ENCODE measurements around the gene TBC1D22B. TPM values are rescaled to one million over a fixed set of nuclear protein-coding genes. Genes with fewer than 3 reads are reported as not detected.

The TBC1D22B gene
- total RNA-seq, 4 donors from 2014 or later: 14.8 to 19.6 (median 17.6) TPM

DNA sequence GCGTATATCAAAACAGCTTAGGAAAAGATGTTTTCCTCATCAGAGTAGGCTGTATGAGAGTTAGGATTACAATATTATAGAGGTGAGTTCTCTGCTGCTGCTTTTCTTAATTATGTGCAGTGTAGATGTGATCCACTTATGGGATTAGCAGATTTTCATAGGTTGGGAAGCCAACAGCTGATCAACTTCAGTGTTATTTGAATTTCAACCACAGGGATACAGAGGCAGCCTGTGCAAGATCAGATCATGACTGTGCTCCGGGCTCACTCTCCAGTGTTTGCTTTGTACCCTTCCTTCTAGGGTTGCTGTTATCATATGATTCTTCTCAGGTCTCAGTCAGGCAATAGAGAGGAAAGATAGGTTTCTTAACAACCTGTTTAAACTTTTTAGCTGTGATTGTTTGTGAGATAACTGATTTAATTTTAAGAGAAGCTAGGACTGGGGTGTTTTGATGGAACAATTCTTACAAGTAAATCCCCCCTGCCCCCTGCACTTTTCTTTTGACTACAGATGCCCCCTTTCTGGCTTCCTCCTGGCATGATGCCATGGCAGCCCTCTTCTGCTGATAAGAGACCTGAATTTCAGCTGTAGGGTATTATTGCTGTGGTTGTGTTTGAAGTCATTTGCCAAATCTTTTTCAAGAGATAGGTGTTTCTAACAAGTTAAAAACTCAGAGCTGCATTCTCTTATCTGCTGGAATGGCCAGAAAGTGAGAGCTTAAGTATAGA, 104.7 kb downstream of the TBC1D22B start:
- TF ChIP-seq, protein P1, sequence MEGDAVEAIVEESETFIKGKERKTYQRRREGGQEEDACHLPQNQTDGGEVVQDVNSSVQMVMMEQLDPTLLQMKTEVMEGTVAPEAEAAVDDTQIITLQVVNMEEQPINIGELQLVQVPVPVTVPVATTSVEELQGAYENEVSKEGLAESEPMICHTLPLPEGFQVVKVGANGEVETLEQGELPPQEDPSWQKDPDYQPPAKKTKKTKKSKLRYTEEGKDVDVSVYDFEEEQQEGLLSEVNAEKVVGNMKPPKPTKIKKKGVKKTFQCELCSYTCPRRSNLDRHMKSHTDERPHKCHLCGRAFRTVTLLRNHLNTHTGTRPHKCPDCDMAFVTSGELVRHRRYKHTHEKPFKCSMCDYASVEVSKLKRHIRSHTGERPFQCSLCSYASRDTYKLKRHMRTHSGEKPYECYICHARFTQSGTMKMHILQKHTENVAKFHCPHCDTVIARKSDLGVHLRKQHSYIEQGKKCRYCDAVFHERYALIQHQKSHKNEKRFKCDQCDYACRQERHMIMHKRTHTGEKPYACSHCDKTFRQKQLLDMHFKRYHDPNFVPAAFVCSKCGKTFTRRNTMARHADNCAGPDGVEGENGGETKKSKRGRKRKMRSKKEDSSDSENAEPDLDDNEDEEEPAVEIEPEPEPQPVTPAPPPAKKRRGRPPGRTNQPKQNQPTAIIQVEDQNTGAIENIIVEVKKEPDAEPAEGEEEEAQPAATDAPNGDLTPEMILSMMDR (IDR thresholded peaks at IDR 0.05): no peak
- no peak for TF ChIP-seq POLR2A (IDR thresholded peaks at IDR 0.05)
- 81 to 86% methylated on average over 2 of the region's 2 CpGs for WGBS, 2 donors
- no peak for DNase-seq (ENCODE audit: low spot score in 2 of 2)
- intact Hi-C loops (cut with DNase I; ENCODE audit: low total_unique reads): no loop called here
- no peak overlapping the region for H3K4me3 ChIP-seq (ENCODE audit: low read depth, poor library complexity, severe bottlenecking)

DNA sequence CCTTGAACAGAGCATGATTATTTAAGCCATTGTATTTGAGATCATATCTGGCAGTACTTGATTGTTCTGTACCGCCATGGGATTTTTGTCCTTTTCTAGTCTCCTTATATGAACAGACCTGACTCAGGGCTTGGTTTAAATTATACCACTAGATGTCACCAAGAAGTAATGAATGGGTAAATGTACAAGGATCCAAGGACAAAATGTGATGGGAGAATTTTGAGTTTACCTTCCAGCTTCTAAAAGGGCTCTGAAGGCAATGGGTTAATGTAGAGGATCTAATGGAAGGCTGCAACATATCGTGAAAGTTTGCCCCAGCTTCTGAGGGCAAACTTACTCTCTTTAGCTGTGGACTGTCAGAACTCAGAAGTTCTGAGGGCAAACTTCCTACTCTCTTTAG, 108.2 kb downstream of the TBC1D22B start:
- 44 to 56% methylated on average over 2 of the region's 2 CpGs for WGBS, 2 donors
- intact Hi-C loops (cut with DNase I; ENCODE audit: low total_unique reads): no loop called here
- no peak overlapping the region for H3K4me3 ChIP-seq (ENCODE audit: low read depth, poor library complexity, severe bottlenecking)
- TF ChIP-seq POLR2A (IDR thresholded peaks at IDR 0.05): no peak
- TF ChIP-seq, protein P1 (IDR thresholded peaks at IDR 0.05): no peak
- DNase-seq (ENCODE audit: low spot score in 2 of 2): no peak

DNA sequence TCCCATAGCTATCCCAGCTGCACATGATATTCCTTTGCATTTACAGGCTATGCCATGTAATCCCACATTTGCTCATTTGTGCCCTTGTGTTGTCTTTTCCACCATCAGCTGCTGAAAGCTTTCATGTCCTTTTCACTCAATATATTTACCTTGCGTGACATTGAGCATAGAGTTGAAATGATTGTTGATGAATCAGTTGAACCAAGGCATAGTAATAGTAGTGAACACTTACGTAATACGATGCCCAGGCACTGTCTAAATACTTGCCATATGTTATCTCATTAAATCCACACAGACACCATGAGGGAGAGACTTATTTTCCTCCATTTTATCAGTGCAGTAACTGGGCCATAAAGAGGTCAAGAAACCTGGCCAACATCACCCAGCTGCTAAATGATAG, 109.3 kb downstream of the TBC1D22B start:
- WGBS, 2 donors: 80 to 96% methylated on average over 3 of the region's 3 CpGs
- H3K4me3 ChIP-seq (ENCODE audit: low read depth, poor library complexity, severe bottlenecking): no peak overlapping the region
- no peak for TF ChIP-seq POLR2A (IDR thresholded peaks at IDR 0.05)
- TF ChIP-seq, protein P1 (IDR thresholded peaks at IDR 0.05): no peak
- intact Hi-C loops (cut with DNase I; ENCODE audit: low total_unique reads): no loop called here
- no peak for DNase-seq (ENCODE audit: low spot score in 2 of 2)

DNA sequence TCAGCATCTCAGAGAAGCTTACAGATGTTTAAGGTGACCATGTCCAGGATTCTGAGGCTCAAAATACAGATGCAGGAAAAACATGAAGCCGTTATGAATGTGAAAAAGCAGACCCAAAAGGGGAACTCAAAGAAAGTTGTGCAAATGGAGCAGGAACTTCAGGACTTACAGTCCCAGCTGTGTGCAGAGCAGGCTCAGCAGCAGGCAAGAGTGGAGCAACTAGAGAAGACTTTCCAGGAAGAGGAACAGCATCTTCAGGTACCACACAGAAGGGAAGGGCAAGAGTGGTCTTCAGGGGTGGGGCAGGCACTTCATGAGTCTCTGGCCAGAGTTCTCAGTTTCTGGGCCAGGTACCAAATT, 111.4 kb downstream of the TBC1D22B start:
- no peak for DNase-seq (ENCODE audit: low spot score in 2 of 2)
- 90 to 92% methylated on average over 1 of the region's 1 CpG for WGBS, 2 donors
- H3K4me3 ChIP-seq (ENCODE audit: low read depth, poor library complexity, severe bottlenecking): no peak overlapping the region
- TF ChIP-seq, protein P1 (IDR thresholded peaks at IDR 0.05): no peak
- no peak for TF ChIP-seq POLR2A (IDR thresholded peaks at IDR 0.05)
- intact Hi-C loops (cut with DNase I; ENCODE audit: low total_unique reads): no loop called here

DNA sequence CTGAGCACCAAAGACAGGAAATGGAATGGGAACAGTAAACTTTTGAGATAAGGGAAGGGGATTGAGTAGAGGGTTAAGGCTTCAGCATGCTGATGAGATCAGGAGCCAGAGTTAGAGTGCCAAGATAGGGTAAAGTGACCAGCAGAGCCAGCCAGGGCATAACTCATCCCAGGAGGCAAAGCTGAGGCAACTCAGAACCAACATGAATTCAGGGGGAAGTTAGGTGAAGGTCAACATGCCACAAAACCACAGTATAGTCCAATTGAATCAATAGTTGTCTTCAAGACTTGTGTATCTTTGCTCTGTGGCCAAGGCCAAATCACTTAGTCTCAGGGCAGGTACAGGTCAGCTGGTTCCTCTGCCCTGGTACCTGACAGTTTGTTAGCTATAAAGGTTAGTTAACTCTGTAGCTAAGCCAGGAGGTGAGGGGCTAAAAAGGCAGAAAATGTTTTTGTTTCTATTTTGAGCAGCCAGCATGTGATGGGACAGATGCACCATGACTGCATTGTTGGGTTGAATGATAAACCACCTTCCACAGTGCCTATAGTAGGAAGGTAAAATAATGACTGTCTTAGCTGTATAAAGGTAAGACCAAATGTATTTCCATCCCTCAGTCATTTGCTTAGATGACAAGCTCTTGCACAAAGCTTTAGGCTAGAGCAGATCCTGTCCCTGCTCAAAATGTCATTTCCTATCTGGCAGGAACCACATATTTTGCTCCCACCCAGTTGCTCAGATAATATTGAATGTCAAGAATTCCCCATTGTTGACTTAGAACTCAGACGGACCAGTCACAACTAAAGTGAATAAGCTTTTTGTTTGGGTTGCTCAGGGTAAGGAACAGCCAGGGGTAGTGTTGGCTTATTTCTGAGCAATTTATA, 112.0 kb downstream of the TBC1D22B start:
- WGBS, 2 donors: 62 to 76% methylated on average over 1 of the region's 1 CpG
- intact Hi-C loops (cut with DNase I; ENCODE audit: low total_unique reads): no loop called here
- TF ChIP-seq, protein P1 (IDR thresholded peaks at IDR 0.05): no peak
- TF ChIP-seq POLR2A (IDR thresholded peaks at IDR 0.05): no peak
- DNase-seq (ENCODE audit: low spot score in 2 of 2): no peak
- no peak overlapping the region for H3K4me3 ChIP-seq (ENCODE audit: low read depth, poor library complexity, severe bottlenecking)

Measured in lower leg skin (tissue), 4 donors.